Measurements from ENCODE around the gene ATF7. TPM values are rescaled to one million over a fixed set of nuclear protein-coding genes. Genes with fewer than 3 reads are reported as not detected.

The ATF7 gene
- total and polyA plus RNA-seq, 2 of the 13 experiments (the other 11 are each of a cell fraction or from before 2014, with no cell fraction given), result 9.6 to 16.2 TPM

DNA sequence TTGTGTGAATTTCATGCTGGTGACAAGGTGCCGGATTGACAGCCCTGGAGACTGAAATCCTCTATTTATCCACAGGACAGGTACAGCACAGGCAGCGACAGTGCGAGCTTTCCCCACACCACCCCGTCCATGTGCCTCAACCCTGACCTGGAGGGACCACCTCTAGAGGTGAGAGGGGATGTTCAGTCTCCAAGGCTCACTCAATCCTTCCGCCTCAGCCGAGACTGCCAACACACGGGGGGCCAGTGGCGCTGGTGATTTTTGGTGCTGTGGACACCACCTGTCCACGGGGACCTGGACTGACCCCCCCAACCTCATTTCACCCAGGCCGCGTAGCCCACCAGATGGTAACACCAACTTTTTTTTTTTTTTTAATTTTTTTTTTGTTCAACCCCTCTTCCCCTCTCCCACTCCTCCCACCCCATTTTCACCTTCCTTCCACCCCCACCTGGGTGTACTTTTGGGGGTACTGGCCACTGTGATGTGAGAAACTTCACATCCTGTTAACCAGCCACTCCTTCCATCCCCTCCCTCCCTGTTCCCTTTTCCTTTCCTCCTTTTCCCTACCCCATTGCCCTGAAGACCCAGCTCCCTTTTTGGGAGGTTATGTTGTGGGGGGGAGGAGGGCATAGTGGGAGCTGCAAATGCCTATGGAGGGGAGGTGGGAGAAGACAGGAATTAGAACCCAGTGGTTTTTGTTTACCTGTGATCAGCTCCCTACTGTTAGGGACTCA, 161.3 kb downstream of the ATF7 start:
- FAIRE-seq (no peak), ATAC-seq (peak; percentile 23), DNase-seq (ENCODE audit: low spot score) (no peak)
- Histone ChIP-seq H3K4me2 (ENCODE audit: low read depth, low read length) (no peak overlapping the region), H3K4me1 (ENCODE audit: insufficient read depth, low read length) (peaks cover 57% of the 10 kb centered on the region), H3K27me3 (ENCODE audit: control insufficient read depth in 1 of 2, insufficient read depth in 2 of 2, low read length in 2 of 2) (no peaks in the 10 kb centered on the region), H3K27ac (ENCODE audit: extremely low read length, insufficient read depth, low read length) (no peak overlapping the region), H3K9ac (ENCODE audit: insufficient read depth, low read depth, low read length) (no peak overlapping the region), H3K9me3 (ENCODE audit: low read length) (no peaks in the 10 kb centered on the region), H3K36me3 (replicated peaks in 1 of 2; ENCODE audit: control insufficient read depth in 1 of 2, insufficient read depth in 2 of 2, low read length in 2 of 2) (peaks cover 40 to 98% of the 10 kb centered on the region in 2 experiments), H2AFZ (ENCODE audit: low read length) (no peak overlapping the region), H4K20me1 (ENCODE audit: insufficient read depth, low read length) (peaks cover 73% of the 10 kb centered on the region), H3K79me2 (ENCODE audit: insufficient read depth, low read length) (peaks cover 58% of the 10 kb centered on the region), H3K4me3 (replicated peaks in 1 of 3; ENCODE audit: insufficient read depth in 1 of 3, low read depth in 2 of 3, low read length in 3 of 3) (no peak overlapping the region)
- in situ Hi-C loops (cut with HindIII; ENCODE audit: extremely low pct_ligation_motif_present, low pct_unique_long_range_greater_than_20kb) (no loop called here), intact Hi-C loops (cut with micrococcal nuclease; ENCODE audit: unreplicated experiment) (no loop called here)
- BruUV-seq (replicated peaks), result no TSS peak
- TF ChIP-seq CREM (IDR thresholded peaks at IDR 0.05), result no peak
- no peak for TF ChIP-seq CREM (CRISPR knock-in tag; IDR thresholded peaks at IDR 0.05)
- TF ChIP-seq ZNF556 (CRISPR knock-in tag; IDR thresholded peaks at IDR 0.05; ENCODE audit: borderline replicate concordance), result no peak
- TF ChIP-seq AGO2 (optimal IDR thresholded peaks at IDR 0.05; ENCODE audit: low read depth, low read length), result peak; percentile 65
- TF ChIP-seq ZNF530 (CRISPR knock-in tag; IDR thresholded peaks at IDR 0.05; ENCODE audit: low read depth), result no peak
- TF ChIP-seq RBM22 (optimal IDR thresholded peaks at IDR 0.05; ENCODE audit: low read length), result peak; percentile 52
- no peak for TF ChIP-seq POGZ (CRISPR knock-in tag; IDR thresholded peaks at IDR 0.05)
- no peak for TF ChIP-seq ZBTB21 (CRISPR knock-in tag; IDR thresholded peaks at IDR 0.05)
- no peak for TF ChIP-seq HINFP (CRISPR knock-in tag; IDR thresholded peaks at IDR 0.05; ENCODE audit: low read depth)
- no peak for TF ChIP-seq ZNF775 (CRISPR knock-in tag; IDR thresholded peaks at IDR 0.05; ENCODE audit: borderline replicate concordance)
- TF ChIP-seq PCBP1 (IDR thresholded peaks at IDR 0.05; ENCODE audit: borderline replicate concordance, low read depth, low read length), result no peak
- POLR2A ChIA-PET, result interaction anchor here (1.0 kb wide), 1 partner anchor 10 kb away, joined by 3 read pairs; no protein-coding TSS in a partner anchor
- CTCF ChIA-PET (ENCODE audit: low intra/inter-chr PET ratio, low total read pairs), result no interaction called here
- 96% methylated on average over 11 of the region's 11 CpGs for WGBS (ENCODE audit: low lambda C conversion rate)

Data from HepG2 (cell line).